Daoy (cell line): ENCODE data around the gene TFEB. TPM values are rescaled to one million over a fixed set of nuclear protein-coding genes. Genes with fewer than 3 reads are reported as not detected.
A peak's percentile ranks its signal among the peaks of the same experiment; 100 is the strongest.

ENCODE experiments used
- DNase-seq: peaks from one replicate; pipeline ENCODE4 v3.0.0-alpha.2; 2015; ENCODE audit warnings: low read depth
- total RNA-seq: library from RNA; depleted of rRNA; stranded (reverse); fragments of >200 nt; shearing (Covaris generic); gene quantifications from 2 replicates; pipeline ENCODE4 v1.2.3, GENCODE V29; 2014

The TFEB gene
- total RNA-seq, 1 experiment from 2014 or later = 8.1 TPM

DNA sequence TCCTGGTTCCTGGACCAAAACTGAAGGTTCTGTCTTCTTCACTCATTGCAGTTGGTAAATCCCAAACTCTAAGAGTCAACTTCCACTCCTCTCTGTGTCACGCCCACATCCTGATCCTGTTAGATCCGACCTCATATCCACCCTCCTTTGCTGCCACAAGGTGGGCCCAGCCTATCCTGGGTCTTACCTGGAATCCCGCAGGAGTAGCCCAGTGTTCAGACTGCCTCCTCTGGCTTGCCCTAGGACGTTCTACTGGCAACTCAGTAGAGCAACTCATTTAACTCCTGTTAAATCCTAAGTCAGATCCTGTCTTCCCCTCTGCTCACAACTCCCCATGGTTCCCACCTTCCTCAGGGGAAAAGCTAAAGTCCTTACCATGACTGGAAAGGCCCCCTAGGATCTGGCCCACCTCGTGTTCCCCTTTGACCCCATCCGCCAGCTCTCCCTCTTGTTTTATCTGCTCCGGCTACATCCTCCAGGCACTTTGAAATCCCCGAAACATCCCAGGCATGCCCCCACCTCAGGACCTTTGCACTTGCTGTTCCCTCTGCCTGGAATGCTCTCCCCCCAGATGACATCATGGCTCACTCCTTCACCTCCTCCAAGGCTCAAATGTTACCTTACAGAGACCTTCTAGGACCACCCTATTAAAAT lies 43.9 kb downstream of the TFEB start:
- no peak for DNase-seq

DNA sequence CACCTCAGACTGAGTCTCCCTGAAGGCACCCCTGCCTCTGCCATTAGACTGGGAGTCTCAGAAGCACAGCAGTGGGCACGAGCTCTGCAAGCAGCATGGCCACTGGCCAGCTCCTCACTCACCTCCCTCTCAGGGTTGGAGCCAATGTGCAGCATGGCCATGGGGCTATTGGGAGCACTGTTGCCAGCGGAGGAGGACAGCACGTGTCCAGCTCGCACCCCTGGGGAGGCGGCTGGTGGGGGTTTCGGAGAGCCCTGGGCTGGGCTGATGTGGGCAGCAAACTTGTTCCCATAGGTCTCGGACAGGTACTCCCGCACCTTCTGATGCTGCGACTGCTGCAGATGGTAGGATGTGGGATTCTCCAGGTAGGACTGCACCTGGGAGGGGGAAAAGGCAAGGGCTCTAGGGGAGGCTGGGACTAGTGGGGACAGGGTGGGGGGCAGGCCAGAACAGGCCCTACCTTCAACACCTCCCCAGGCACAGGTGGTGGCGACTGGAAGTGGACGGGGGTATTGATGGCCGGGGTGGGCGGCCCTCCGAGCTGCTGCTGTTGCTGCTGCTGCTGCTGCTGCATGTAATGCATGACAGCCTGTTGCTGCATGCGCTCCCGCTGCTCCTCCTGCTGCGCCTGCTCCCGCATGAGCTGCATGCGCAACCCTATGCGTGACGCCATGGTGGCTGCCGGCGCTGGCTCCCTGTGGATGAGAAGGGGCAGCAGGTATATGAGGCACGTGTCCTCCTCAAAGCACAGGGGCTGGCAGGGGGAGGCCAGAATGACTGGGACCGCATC lies 44.7 kb downstream of the TFEB start:
- no peak for DNase-seq

- no peak for DNase-seq
Measured at GRCh38 chr6:41689171-41690008, 46.0 kb downstream of the TFEB start.

DNA sequence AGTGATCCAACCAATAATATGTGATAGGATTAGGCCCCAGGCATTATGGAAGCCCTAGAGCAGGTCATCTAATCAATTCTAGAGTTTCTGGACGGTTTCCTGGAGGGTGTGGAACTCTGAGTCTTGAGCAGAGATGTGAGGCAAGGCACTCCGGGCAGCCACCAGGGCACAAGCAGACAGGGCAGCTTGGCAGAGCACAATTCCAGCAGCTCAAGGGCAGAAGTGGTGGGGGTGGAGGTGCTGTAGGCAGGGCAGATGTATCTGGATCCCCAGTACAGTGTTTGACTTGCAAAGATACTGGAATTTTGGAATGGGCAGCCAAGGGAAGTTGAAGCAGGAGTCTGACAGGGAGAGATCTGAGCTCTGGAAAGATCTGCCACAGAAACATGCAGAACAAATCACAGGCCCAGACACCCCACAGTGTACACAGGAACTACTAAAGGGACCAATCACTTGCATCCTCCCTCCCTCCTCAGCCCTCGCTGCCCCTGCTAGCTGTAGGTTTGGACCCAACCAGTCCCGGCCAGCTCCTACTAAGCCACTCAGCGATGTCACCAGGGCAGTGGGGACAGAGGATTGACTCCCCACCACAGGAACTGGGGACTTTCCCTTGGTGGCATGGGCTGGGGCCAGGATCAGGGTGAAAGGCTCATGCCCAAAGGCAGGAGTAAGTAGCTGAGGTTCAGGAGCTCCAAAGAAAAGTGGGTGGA lies 47.0 kb downstream of the TFEB start:
- no peak for DNase-seq

DNA sequence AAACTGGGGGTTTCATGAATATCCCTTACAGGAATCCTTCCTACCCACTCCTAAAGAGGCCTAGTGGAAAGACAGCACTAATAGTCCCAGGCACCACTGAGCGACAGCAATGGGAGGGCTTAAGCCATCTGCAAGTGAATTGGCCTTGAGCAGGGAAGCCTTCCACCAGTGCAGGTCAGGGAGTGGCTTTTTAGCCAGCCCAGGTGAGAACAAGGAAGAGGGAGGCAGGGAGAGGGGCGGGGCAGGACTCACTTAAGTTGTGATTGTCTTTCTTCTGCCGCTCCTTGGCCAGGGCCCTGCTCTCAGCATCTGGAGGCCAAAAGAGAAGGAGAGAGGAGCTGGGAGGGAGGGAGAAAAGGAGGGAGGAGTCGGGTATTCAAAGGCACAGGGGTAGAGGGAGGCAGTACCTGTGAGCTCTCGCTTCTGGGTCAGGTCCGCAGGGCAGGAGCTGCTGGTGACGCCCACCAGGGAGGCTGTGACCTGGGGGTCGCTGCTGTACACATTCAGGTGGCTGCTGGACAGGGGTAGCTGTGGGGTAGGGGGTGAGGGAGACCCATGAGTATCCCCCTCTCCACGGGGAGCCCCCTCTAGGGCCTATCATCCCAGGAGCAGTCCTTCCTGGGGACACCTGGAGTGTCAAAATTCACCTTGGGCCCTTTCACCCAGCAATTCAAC lies 47.8 kb downstream of the TFEB start:
- DNase-seq = no peak

DNA sequence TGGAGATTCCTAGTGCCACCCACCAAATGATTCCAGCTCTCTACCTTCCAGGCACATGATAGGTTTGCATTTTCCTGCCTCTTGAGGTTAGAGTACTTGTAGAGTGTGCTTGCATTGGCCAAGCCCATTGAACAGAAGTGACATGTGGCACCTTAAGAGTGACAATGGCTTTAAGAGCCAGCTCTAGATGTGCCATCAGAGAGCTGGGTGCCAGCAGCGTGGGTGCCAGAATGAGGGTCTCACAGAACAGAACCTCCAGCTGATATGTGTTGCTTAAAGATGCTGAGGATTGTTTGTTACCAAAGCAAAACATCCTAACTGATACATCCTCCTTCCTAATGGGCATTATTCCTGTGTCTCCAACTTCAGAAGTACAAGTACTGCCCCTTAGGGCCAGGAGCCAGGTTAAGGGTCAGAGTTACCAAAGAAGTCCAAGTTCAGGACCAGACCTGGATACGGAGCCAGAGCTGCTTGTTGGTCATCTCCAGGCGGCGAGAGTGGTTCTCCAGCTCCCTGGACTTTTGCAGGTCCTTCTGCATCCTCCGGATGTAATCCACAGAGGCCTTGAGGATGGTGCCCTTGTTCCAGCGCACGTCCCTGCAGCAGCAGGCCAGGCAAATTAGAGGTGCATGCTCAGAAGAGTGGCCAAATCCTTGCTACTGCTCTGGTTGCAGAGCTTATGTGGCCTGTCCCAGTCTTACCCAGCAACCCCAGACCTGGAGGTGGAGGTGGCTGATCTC lies 49.6 kb downstream of the TFEB start:
- DNase-seq = no peak

- DNase-seq = no peak
Measured at GRCh38 chr6:41684311-41685180, 50.9 kb downstream of the TFEB start.

DNA sequence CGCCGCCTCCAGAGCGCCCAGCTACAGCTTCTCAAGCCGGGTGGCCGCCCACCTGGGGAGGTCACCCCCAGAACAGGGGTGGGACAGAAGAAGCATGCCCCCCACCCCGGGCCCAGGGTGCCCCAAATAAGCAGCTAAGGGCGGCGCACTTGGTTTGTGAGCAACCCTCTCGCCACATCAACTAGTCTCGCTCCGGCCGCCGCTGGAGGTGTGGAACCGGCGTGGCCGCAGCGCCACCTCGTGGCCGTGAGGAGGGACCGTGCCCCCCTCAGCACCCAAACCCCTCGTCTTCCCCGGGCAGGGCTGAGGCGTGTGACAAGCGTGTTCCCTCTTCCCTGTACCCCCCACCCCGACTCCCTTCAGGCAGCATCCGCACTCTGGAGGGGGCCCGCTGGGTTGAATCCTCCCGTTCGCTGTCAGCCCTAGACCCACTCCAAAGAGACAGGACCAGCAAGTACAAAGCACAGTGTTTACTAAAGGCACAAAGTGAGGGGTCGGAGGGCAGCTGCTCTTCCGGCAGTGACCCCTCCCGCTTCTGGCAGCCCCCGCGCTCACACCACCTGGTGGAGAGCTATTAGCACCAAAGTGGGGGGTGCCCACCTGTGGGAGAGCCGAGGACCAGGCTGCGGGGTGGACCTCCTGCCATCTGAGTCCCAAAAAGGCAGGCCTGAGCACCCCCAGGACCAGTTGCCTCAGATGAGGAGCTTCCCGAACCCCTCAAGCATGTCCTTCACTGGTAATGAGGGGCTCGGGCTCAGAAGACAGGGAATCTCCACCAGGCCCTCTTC lies 51.7 kb downstream of the TFEB start:
- DNase-seq = peak; percentile 86

DNA sequence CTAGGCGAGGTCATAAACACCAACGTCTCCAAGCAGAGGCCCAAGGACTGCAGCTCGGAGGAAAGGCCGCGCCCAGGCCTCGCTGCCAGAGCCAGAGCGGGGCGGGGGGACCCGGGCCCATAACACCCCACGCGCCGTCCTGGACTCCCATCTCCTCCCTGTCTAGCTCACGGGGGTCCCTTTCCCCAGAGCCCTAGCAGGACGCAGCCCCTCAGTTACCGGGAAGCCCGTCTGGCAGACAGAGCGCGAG lies 52.2 kb downstream of the TFEB start:
- DNase-seq = no peak

GRCh38 chr6:41682497-41683272 lies 52.7 kb downstream of the TFEB start:
- DNase-seq = no peak

DNA sequence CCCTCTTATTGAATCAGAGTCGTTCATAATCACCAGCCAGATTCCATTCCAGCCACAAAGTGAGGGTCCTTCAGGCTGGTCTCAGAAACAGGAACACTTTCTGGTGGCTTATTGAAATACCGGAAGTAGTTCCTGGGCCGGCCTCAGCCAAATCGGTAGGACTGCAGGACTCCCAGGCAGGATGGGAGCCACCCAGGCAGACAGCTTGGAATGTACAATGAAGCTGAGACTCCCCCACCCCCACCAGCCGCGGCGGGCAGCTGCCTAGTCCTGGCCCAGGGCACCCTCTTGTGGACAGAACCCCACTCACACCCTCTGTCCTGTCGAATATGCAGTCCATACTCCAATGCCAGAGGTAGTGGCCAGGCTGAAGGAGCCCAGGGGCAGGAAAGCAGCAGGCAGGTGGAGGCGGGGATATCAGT lies 53.3 kb downstream of the TFEB start:
- peak; percentile 96 for DNase-seq

GRCh38 chr6:41680182-41680965 lies 55.0 kb downstream of the TFEB start:
- no peak for DNase-seq

DNA sequence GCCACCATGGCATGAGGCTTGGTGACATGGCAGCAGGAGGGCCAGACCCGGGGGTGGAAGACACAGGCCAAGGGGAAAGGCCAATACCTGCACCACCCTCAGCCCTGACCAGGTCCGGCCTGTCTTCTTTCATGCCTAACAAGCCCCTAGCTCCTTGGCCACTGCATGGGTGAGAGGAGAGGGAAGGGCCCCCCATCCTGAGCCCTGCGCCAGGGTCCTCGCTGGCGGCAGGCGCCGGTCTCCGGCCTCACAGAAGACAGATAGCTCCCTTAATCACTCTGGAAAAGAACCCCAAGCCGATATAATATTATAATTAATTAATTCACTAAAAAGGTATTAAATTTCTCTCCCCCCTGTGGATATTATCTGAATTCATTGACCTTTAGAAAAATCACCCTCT lies 55.7 kb downstream of the TFEB start:
- DNase-seq = no peak

- no peak for DNase-seq
Measured at GRCh38 chr6:41678511-41679084, 56.8 kb downstream of the TFEB start.

GRCh38 chr6:41677124-41677921 lies 58.1 kb downstream of the TFEB start:
- no peak for DNase-seq

GRCh38 chr6:41676431-41676830 lies 59.0 kb downstream of the TFEB start:
- no peak for DNase-seq
